ENCODE results near the gene ERN2.

The ERN2 gene

GRCh38 chr16:23748630-23749029 lies 35.6 kb upstream of the ERN2 start:
- no peaks in the 10 kb centered on the region for H3K9me2 ChIP-seq (replicated peaks; ENCODE audit: insufficient read depth, low read length)
- TF ChIP-seq CTCF (IDR thresholded peaks at IDR 0.05; ENCODE audit: low read length), result no peak
- TF ChIP-seq EZH2 (optimal IDR thresholded peaks at IDR 0.05; ENCODE audit: low read depth, low read length), result no peak
- no peak for TF ChIP-seq EZH2phosphoT487 (IDR thresholded peaks at IDR 0.05; ENCODE audit: low read length)
- H4K20me1 ChIP-seq (ENCODE audit: insufficient read depth, low read length), result no peaks in the 10 kb centered on the region
- DNase-seq, result no peak
- no peak overlapping the region for H3K4me3 ChIP-seq (ENCODE audit: low read length)
- no peaks in the 10 kb centered on the region for H3K27me3 ChIP-seq (replicated peaks; ENCODE audit: insufficient read depth, low read length)
- no peaks in the 10 kb centered on the region for H3K36me3 ChIP-seq (replicated peaks; ENCODE audit: insufficient read depth, low read length)
- H3K4me2 ChIP-seq (ENCODE audit: low read depth, low read length), result no peak overlapping the region
- no peaks in the 10 kb centered on the region for H3K4me1 ChIP-seq (ENCODE audit: low read length)
- no peaks in the 10 kb centered on the region for H3F3A ChIP-seq (ENCODE audit: insufficient read depth, low read length)
- H2AFZ ChIP-seq (ENCODE audit: low read length), result no peak overlapping the region
- no peak overlapping the region for H3K9ac ChIP-seq (ENCODE audit: low read length)
- no peaks in the 10 kb centered on the region for H3K79me2 ChIP-seq (ENCODE audit: low read length)
- no peaks in the 10 kb centered on the region for H3K9me3 ChIP-seq (replicated peaks; ENCODE audit: insufficient read depth, low read length)
- no peak overlapping the region for H3K27ac ChIP-seq (ENCODE audit: low read length)

- Histone ChIP-seq H3K27ac (ENCODE audit: low read length) (no peak overlapping the region), H3K4me2 (ENCODE audit: low read depth, low read length) (no peak overlapping the region), H4K20me1 (ENCODE audit: insufficient read depth, low read length) (no peaks in the 10 kb centered on the region), H3F3A (ENCODE audit: insufficient read depth, low read length) (no peaks in the 10 kb centered on the region), H3K36me3 (replicated peaks; ENCODE audit: insufficient read depth, low read length) (no peaks in the 10 kb centered on the region), H3K9ac (ENCODE audit: low read length) (no peak overlapping the region), H3K9me2 (replicated peaks; ENCODE audit: insufficient read depth, low read length) (no peaks in the 10 kb centered on the region), H2AFZ (ENCODE audit: low read length) (no peak overlapping the region), H3K4me1 (ENCODE audit: low read length) (no peaks in the 10 kb centered on the region), H3K79me2 (ENCODE audit: low read length) (no peaks in the 10 kb centered on the region), H3K4me3 (ENCODE audit: low read length) (no peak overlapping the region), H3K27me3 (replicated peaks; ENCODE audit: insufficient read depth, low read length) (no peaks in the 10 kb centered on the region), H3K9me3 (replicated peaks; ENCODE audit: insufficient read depth, low read length) (no peaks in the 10 kb centered on the region)
- no peak for TF ChIP-seq EZH2 (optimal IDR thresholded peaks at IDR 0.05; ENCODE audit: low read depth, low read length)
- TF ChIP-seq CTCF (IDR thresholded peaks at IDR 0.05; ENCODE audit: low read length), result no peak
- no peak for TF ChIP-seq EZH2phosphoT487 (IDR thresholded peaks at IDR 0.05; ENCODE audit: low read length)
- no peak for DNase-seq
These were observed 32.2 kb upstream of the ERN2 start for GRCh38 chr16:23745263-23745662.

- no peaks in the 10 kb centered on the region for H3K36me3 ChIP-seq (replicated peaks; ENCODE audit: insufficient read depth, low read length)
- no peaks in the 10 kb centered on the region for H3K9me3 ChIP-seq (replicated peaks; ENCODE audit: insufficient read depth, low read length)
- no peaks in the 10 kb centered on the region for H4K20me1 ChIP-seq (ENCODE audit: insufficient read depth, low read length)
- no peak for DNase-seq
- H3K27me3 ChIP-seq (replicated peaks; ENCODE audit: insufficient read depth, low read length), result no peaks in the 10 kb centered on the region
- TF ChIP-seq CTCF (IDR thresholded peaks at IDR 0.05; ENCODE audit: low read length) (no peak), EZH2phosphoT487 (IDR thresholded peaks at IDR 0.05; ENCODE audit: low read length) (no peak), EZH2 (optimal IDR thresholded peaks at IDR 0.05; ENCODE audit: low read depth, low read length) (no peak)
- no peak overlapping the region for H3K4me2 ChIP-seq (ENCODE audit: low read depth, low read length)
- H3K4me1 ChIP-seq (ENCODE audit: low read length), result no peaks in the 10 kb centered on the region
- H3F3A ChIP-seq (ENCODE audit: insufficient read depth, low read length), result no peaks in the 10 kb centered on the region
- H3K4me3 ChIP-seq (ENCODE audit: low read length), result no peak overlapping the region
- no peak overlapping the region for H3K27ac ChIP-seq (ENCODE audit: low read length)
- H3K9me2 ChIP-seq (replicated peaks; ENCODE audit: insufficient read depth, low read length), result no peaks in the 10 kb centered on the region
- H3K9ac ChIP-seq (ENCODE audit: low read length), result no peak overlapping the region
- H3K79me2 ChIP-seq (ENCODE audit: low read length), result no peaks in the 10 kb centered on the region
- no peak overlapping the region for H2AFZ ChIP-seq (ENCODE audit: low read length)
These were observed 29.7 kb upstream of the ERN2 start for GRCh38 chr16:23742766-23743165.

Measured in MM.1S (cell line).